ENCODE data around the gene ZBTB8B. TPM values are rescaled to one million over a fixed set of nuclear protein-coding genes. Genes with fewer than 3 reads are reported as not detected.
"Not testable (repeated sequence)": the region's sequence is repeated elsewhere in the genome, so short reads cannot be mapped to it uniquely, and the experiment has no call there.

The ZBTB8B gene
- total RNA-seq, 3 donors from 2014 or later, result under 0.01 to 0.15 (median under 0.01) TPM

DNA sequence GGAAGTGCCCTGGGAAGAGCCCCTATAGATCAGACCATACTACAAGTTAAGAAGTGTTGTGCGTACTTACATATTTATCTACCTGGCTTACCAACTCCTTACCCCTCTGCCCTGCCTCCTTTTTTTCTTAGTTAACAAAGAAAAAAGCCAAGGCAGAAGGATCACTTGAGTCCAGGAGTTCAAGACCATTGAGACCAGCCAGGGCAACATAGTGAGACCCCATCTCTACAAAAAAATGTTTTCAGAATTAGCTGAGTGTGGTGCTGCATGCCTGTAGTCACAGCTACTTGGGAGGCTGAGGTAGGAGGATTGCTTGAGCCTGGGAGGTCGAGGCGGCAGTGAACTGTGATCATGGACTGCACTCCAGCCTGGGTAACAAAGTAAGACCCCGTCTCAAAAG is 1.9 kb downstream of the ZBTB8B start:
- H3K9me3 ChIP-seq, result no peaks in the 10 kb centered on the region
- peaks cover 0 to 5% of the 10 kb centered on the region in 2 donors for H3K27me3 ChIP-seq
- no peak overlapping the region for H3K4me3 ChIP-seq
- H3K36me3 ChIP-seq, result no peaks in the 10 kb centered on the region
- intact Hi-C loops (cut with DNase I; ENCODE audit: low total_unique reads), result no loop called here
- H3K27ac ChIP-seq, result no peak overlapping the region
- peaks cover 0 to 4% of the 10 kb centered on the region in 2 donors for H3K4me1 ChIP-seq
- no peak for DNase-seq (ENCODE audit: low spot score in 2 of 2)
- TF ChIP-seq, protein P1, sequence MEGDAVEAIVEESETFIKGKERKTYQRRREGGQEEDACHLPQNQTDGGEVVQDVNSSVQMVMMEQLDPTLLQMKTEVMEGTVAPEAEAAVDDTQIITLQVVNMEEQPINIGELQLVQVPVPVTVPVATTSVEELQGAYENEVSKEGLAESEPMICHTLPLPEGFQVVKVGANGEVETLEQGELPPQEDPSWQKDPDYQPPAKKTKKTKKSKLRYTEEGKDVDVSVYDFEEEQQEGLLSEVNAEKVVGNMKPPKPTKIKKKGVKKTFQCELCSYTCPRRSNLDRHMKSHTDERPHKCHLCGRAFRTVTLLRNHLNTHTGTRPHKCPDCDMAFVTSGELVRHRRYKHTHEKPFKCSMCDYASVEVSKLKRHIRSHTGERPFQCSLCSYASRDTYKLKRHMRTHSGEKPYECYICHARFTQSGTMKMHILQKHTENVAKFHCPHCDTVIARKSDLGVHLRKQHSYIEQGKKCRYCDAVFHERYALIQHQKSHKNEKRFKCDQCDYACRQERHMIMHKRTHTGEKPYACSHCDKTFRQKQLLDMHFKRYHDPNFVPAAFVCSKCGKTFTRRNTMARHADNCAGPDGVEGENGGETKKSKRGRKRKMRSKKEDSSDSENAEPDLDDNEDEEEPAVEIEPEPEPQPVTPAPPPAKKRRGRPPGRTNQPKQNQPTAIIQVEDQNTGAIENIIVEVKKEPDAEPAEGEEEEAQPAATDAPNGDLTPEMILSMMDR (IDR thresholded peaks at IDR 0.05), result no peak
- no peak for TF ChIP-seq POLR2AphosphoS5 (IDR thresholded peaks at IDR 0.05)
- no peak for TF ChIP-seq POLR2A (IDR thresholded peaks at IDR 0.05)

DNA sequence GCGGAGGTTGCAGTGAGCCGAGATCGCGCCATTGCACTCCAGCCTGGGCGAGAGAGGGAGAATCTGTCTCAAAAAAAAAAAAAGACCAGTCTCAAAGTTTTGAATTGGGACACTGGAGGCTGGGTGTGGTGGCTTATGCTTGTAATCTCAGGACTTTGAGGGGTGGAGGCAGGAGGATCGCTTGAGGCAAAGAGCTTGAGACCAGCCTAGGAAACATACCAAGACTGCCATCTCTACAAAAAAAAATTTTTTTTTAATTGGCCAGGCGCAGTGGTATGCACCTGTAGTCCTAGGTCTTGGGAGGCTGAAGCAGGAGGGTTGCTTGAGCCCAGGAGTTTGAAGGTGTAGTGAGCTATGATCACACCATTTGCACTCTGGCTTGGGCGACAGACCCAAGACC is 3.9 kb downstream of the ZBTB8B start:
- intact Hi-C loops (cut with DNase I; ENCODE audit: low total_unique reads), result no loop called here
- no peak overlapping the region for H3K27ac ChIP-seq
- DNase-seq (ENCODE audit: low spot score in 2 of 2), result no peak
- no peaks in the 10 kb centered on the region for H3K9me3 ChIP-seq
- TF ChIP-seq POLR2A (IDR thresholded peaks at IDR 0.05) (no peak), POLR2AphosphoS5 (IDR thresholded peaks at IDR 0.05) (no peak)
- TF ChIP-seq, protein P1 (IDR thresholded peaks at IDR 0.05), result no peak
- H3K36me3 ChIP-seq, result no peaks in the 10 kb centered on the region
- H3K4me3 ChIP-seq, result no peak overlapping the region
- peaks cover 0 to 4% of the 10 kb centered on the region in 2 donors for H3K4me1 ChIP-seq
- H3K27me3 ChIP-seq, result peaks cover 0 to 5% of the 10 kb centered on the region in 2 donors

DNA sequence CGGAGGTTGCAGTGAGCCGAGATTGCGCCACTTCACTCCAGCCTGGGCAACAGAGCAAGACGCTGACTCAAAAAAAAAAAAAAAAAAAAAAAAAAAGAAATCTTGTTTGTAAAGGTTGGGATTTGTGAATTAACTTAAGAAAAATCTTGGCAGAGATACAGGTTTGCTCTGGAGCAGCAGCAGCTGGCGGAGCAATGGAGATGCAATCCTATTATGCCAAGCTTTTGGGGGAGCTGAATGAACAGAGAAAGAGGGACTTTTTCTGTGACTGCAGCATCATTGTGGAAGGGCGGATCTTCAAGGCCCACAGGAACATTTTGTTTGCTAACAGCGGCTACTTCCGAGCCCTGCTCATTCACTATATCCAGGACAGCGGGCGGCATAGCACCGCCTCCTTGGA is 5.6 kb downstream of the ZBTB8B start:
- no peak for DNase-seq (ENCODE audit: low spot score in 2 of 2)
- H3K9me3 ChIP-seq, result no peaks in the 10 kb centered on the region
- H3K27ac ChIP-seq, result no peak overlapping the region
- TF ChIP-seq, protein P1 (IDR thresholded peaks at IDR 0.05), result no peak
- no peak for TF ChIP-seq POLR2A (IDR thresholded peaks at IDR 0.05)
- no peak for TF ChIP-seq POLR2AphosphoS5 (IDR thresholded peaks at IDR 0.05)
- H3K4me3 ChIP-seq, result no peak overlapping the region
- no peaks in the 10 kb centered on the region for H3K4me1 ChIP-seq
- H3K36me3 ChIP-seq, result no peaks in the 10 kb centered on the region
- H3K27me3 ChIP-seq, result peaks cover 0 to 4% of the 10 kb centered on the region in 2 donors
- intact Hi-C loops (cut with DNase I; ENCODE audit: low total_unique reads), result no loop called here

DNA sequence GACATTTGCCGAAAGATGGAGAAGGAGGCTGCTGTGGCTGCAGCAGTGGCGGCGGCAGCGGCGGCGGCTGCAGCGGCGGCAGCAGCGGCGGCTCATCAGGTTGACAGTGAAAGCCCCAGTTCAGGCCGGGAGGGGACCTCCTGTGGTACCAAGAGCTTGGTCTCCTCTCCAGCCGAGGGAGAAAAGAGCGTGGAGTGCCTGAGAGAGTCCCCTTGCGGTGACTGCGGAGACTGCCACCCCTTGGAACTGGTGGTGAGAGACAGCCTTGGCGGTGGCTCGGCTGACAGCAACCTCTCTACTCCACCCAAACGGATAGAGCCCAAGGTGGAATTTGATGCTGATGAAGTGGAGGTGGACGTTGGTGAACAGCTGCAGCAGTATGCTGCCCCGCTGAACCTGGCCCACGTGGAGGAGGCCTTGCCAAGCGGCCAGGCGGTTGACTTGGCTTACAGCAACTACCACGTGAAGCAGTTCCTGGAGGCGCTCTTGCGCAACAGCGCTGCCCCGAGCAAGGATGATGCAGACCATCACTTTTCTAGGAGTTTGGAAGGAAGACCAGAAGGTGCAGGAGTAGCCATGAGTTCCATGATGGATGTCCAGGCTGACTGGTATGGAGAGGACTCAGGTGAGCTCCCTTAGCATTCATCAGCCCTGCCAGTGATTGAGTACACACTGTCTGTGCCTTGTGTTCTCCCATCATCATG is 6.3 kb downstream of the ZBTB8B start:
- no peak for DNase-seq (ENCODE audit: low spot score in 2 of 2)
- no peaks in the 10 kb centered on the region for H3K36me3 ChIP-seq
- no peaks in the 10 kb centered on the region for H3K27me3 ChIP-seq
- peak overlapping the region in 1 of 3 donors; percentile 3 for H3K4me3 ChIP-seq
- intact Hi-C loops (cut with DNase I; ENCODE audit: low total_unique reads), result no loop called here
- no peak for TF ChIP-seq POLR2A (IDR thresholded peaks at IDR 0.05)
- no peak for TF ChIP-seq POLR2AphosphoS5 (IDR thresholded peaks at IDR 0.05)
- TF ChIP-seq, protein P1 (IDR thresholded peaks at IDR 0.05), result peak in 1 of 3 donors; percentile 13
- no peaks in the 10 kb centered on the region for H3K9me3 ChIP-seq
- no peaks in the 10 kb centered on the region for H3K4me1 ChIP-seq
- no peak overlapping the region for H3K27ac ChIP-seq

DNA sequence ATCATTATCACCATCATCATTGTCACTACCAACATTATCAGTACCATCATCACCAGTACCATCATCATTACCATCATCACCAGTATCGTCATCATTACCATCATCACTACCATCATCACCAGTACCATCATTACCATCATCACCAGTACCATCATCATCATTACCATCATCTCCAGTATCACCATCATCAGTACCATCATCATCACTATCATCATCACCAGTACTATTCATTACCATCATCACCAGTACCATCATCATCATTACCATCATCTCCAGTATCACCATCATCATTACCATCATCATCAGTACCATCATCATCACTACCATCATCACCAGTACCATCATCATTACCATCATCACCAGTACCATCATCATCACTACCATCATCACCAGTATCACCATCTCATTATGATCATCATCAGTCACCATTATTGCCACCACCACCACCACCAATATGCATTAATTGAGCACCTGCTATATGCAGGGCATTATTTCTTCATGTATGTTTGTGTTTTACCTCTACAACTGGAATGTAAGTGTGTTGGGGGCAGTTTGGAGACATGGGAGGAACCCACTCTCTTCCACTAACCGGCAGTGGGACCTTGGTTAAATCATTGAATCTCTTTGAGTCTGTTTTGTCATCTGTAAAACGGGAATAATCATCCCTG is 7.0 kb downstream of the ZBTB8B start:
- H3K36me3 ChIP-seq, result no peaks in the 10 kb centered on the region
- H3K27ac ChIP-seq, result no peak overlapping the region
- H3K4me3 ChIP-seq, result no peak overlapping the region
- intact Hi-C loops (cut with DNase I; ENCODE audit: low total_unique reads), result no loop called here
- TF ChIP-seq, protein P1 (IDR thresholded peaks at IDR 0.05), result no peak
- no peak for TF ChIP-seq POLR2AphosphoS5 (IDR thresholded peaks at IDR 0.05)
- TF ChIP-seq POLR2A (IDR thresholded peaks at IDR 0.05), result no peak
- H3K9me3 ChIP-seq, result no peaks in the 10 kb centered on the region
- no peaks in the 10 kb centered on the region for H3K27me3 ChIP-seq
- no peaks in the 10 kb centered on the region for H3K4me1 ChIP-seq
- DNase-seq (ENCODE audit: low spot score in 2 of 2), result no peak

DNA sequence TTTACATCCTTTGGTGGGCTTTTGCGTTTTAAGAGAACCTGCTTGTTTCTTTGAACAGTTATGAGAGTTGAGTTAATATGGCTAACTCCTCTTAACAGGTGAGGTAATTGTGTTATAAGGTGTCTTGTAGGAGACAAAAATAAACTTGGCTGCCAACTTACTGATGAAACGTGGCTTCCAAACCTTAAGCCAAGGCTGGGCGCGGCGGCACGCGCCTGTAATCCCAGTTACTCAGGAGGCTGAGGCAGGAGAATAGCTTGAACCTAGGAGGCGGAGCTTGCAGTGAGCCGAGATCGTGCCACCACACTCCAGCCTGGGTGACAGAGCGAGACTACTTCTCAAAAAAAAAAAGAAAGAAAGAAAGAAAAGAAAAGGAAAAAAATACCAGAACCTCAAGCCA is 8.1 kb downstream of the ZBTB8B start:
- H3K9me3 ChIP-seq; H3K27me3 ChIP-seq; H3K36me3 ChIP-seq; H3K27ac ChIP-seq; H3K4me1 ChIP-seq; H3K4me3 ChIP-seq; intact Hi-C loops (cut with DNase I; ENCODE audit: low total_unique reads); DNase-seq (ENCODE audit: low spot score in 2 of 2): not testable (repeated sequence)

All from breast epithelium (tissue), 4 donors.